ENCODE measurements around the gene PFKFB2. TPM values are rescaled to one million over a fixed set of nuclear protein-coding genes. Genes with fewer than 3 reads are reported as not detected.

Gene PFKFB2
- total RNA-seq, 2 experiments from 2014 or later, result 3.2 to 4.0 TPM

GRCh38 chr1:207031632-207032264 lies 21.3 kb upstream of the PFKFB2 start:
- Histone ChIP-seq H3K27me3 (ENCODE audit: control insufficient read depth in 1 of 2, insufficient read depth in 2 of 2, low read length in 2 of 2) (peaks cover 15 to 25% of the 10 kb centered on the region in 2 experiments), H3K4me3 (ENCODE audit: low read length) (no peak overlapping the region), H3K36me3 (ENCODE audit: insufficient read depth, low read length) (no peaks in the 10 kb centered on the region), H3K4me1 (ENCODE audit: insufficient read depth, low read length) (no peaks in the 10 kb centered on the region), H3K9me3 (ENCODE audit: control insufficient read depth in 1 of 2, insufficient read depth in 1 of 2, low read length in 2 of 2) (no peaks in the 10 kb centered on the region), H3K27ac (ENCODE audit: low read depth in 1 of 2, low read length in 2 of 2) (no peak overlapping the region)
- H3K9me3 Mint-ChIP-seq, result no peaks in the 10 kb centered on the region
- intact Hi-C loops (cut with DNase I, micrococcal nuclease), result no loop called here
- ChIA-PET CTCF (interaction anchor here (1.8 kb wide), 1 partner anchor 18 kb away, joined by 6 read pairs; the partner anchor contains the start of gene YOD1), POLR2A (interaction anchor here (1.1 kb wide), 1 partner anchor 12 kb away, joined by 3 read pairs; no protein-coding TSS in a partner anchor)
- peaks cover 61% of the 10 kb centered on the region for H3K27me3 Mint-ChIP-seq
- no peaks in the 10 kb centered on the region for H3K4me1 Mint-ChIP-seq (ENCODE audit: low read depth)
- DNase-seq (no peak), ATAC-seq (ENCODE audit: poor library complexity) (no peak)
- no peaks in the 10 kb centered on the region for H3K36me3 Mint-ChIP-seq (ENCODE audit: low read depth)
- no peak overlapping the region for H3K4me3 Mint-ChIP-seq
- no peak overlapping the region for H3K27ac Mint-ChIP-seq
- TF ChIP-seq CTCF (IDR thresholded peaks at IDR 0.05), result no peak

- no peaks in the 10 kb centered on the region for H3K4me1 ChIP-seq (ENCODE audit: insufficient read depth, low read length)
- ChIA-PET POLR2A (interaction anchor here (0.6 to 1.1 kb wide), 2 partner anchors 11 to 101 kb away, joined by 3 read pairs; no protein-coding TSS in a partner anchor), CTCF (interaction anchor here (1.8 kb wide), 1 partner anchor 18 kb away, joined by 6 read pairs; the partner anchor contains the start of gene YOD1)
- no peak within 1 kb of the TSS for H3K27ac Mint-ChIP-seq
- ATAC-seq (ENCODE audit: poor library complexity), result no peak
- H3K4me1 Mint-ChIP-seq (ENCODE audit: low read depth), result no peaks in the 10 kb centered on the region
- no peaks in the 10 kb centered on the region for H3K36me3 ChIP-seq (ENCODE audit: insufficient read depth, low read length)
- H3K9me3 Mint-ChIP-seq, result no peaks in the 10 kb centered on the region
- no peak for TF ChIP-seq CTCF (IDR thresholded peaks at IDR 0.05)
- no peak within 1 kb of the TSS for H3K4me3 ChIP-seq (ENCODE audit: low read length)
- no peaks in the 10 kb centered on the region for H3K36me3 Mint-ChIP-seq (ENCODE audit: low read depth)
- intact Hi-C loops (cut with DNase I, micrococcal nuclease), result no loop called here
- no peak for DNase-seq
- peaks cover 53% of the 10 kb centered on the region for H3K27me3 Mint-ChIP-seq
- no peaks in the 10 kb centered on the region for H3K9me3 ChIP-seq (ENCODE audit: control insufficient read depth in 1 of 2, insufficient read depth in 1 of 2, low read length in 2 of 2)
- H3K4me3 Mint-ChIP-seq, result no peak within 1 kb of the TSS
- no peak within 1 kb of the TSS for H3K27ac ChIP-seq (ENCODE audit: low read depth in 1 of 2, low read length in 2 of 2)
- H3K27me3 ChIP-seq (ENCODE audit: control insufficient read depth in 1 of 2, insufficient read depth in 2 of 2, low read length in 2 of 2), result peaks cover 12 to 25% of the 10 kb centered on the region in 2 experiments
These were observed 20.5 kb upstream of the PFKFB2 start, which contains the start of gene C1orf116 for GRCh38 chr1:207032528-207033017. C1orf116 (minus strand) TSS chr1:207032756; CDS start chr1:207027598, 5,158 bp downstream.

- no peaks in the 10 kb centered on the region for H3K9me3 Mint-ChIP-seq
- peaks cover 53% of the 10 kb centered on the region for H3K27me3 Mint-ChIP-seq
- no peak for TF ChIP-seq CTCF (IDR thresholded peaks at IDR 0.05)
- DNase-seq (no peak), ATAC-seq (ENCODE audit: poor library complexity) (no peak)
- no peaks in the 10 kb centered on the region for H3K36me3 Mint-ChIP-seq (ENCODE audit: low read depth)
- H3K27ac Mint-ChIP-seq, result no peak overlapping the region
- Histone ChIP-seq H3K9me3 (ENCODE audit: control insufficient read depth in 1 of 2, insufficient read depth in 1 of 2, low read length in 2 of 2) (no peaks in the 10 kb centered on the region), H3K4me3 (ENCODE audit: low read length) (no peak overlapping the region), H3K27ac (ENCODE audit: low read depth in 1 of 2, low read length in 2 of 2) (no peak overlapping the region), H3K4me1 (ENCODE audit: insufficient read depth, low read length) (no peaks in the 10 kb centered on the region), H3K36me3 (ENCODE audit: insufficient read depth, low read length) (no peaks in the 10 kb centered on the region), H3K27me3 (ENCODE audit: control insufficient read depth in 1 of 2, insufficient read depth in 2 of 2, low read length in 2 of 2) (peaks cover 11 to 23% of the 10 kb centered on the region in 2 experiments)
- no peaks in the 10 kb centered on the region for H3K4me1 Mint-ChIP-seq (ENCODE audit: low read depth)
- ChIA-PET POLR2A (no interaction called here), CTCF (interaction anchor here (1.5 to 1.8 kb wide), 2 partner anchors 9 to 17 kb away, joined by 4 to 6 read pairs; partner anchors contain the start of gene YOD1)
- no peak overlapping the region for H3K4me3 Mint-ChIP-seq
- intact Hi-C loops (cut with DNase I, micrococcal nuclease), result no loop called here
These were observed 19.8 kb upstream of the PFKFB2 start for GRCh38 chr1:207033302-207033701.
